Sigmoid colon (tissue), 3 donors: ENCODE results near the gene FHOD3.

Source experiments
- POLR2A ChIP-seq, 2 donors: fragments of 450-650 bp; IDR thresholded peaks; one replicate each; pipeline ENCODE4 v1.6.1; 2016; ENCODE audit warnings: antibody characterized with exemption in 2 of 2, mild to moderate bottlenecking in 2 of 2, moderate library complexity in 2 of 2
- TF ChIP-seq, protein P1 (sequence below), 4 experiments: fragments of 450-650 bp in 3 of 4; fragments of 200-600 bp in 1 of 4; IDR thresholded peaks; one replicate each; pipeline ENCODE4 v1.5.1; 2016 to 2019; ENCODE audit warnings: antibody characterized with exemption in 4 of 4, mild to moderate bottlenecking in 3 of 4, moderate library complexity in 2 of 4

DNA sequence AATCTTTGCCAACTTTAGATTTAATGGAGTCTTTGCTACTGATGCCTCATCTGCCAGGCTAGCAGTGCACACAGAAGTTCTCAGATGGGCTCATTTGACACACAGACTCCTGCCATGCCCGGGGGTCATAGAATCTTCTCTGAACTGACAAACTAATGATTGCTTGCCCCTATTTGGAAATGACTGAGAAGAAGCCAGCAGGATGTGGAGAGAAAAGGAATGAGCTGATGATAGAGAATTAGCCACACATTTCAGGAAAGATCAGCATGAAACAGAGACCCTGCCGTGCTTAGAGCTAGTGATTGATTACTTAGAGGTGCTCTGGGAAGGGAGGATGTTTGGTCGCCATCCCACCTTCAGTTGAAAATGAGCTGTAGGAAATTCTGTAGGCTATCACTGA lies 352.8 kb downstream of the FHOD3 start:
- TF ChIP-seq, protein P1, sequence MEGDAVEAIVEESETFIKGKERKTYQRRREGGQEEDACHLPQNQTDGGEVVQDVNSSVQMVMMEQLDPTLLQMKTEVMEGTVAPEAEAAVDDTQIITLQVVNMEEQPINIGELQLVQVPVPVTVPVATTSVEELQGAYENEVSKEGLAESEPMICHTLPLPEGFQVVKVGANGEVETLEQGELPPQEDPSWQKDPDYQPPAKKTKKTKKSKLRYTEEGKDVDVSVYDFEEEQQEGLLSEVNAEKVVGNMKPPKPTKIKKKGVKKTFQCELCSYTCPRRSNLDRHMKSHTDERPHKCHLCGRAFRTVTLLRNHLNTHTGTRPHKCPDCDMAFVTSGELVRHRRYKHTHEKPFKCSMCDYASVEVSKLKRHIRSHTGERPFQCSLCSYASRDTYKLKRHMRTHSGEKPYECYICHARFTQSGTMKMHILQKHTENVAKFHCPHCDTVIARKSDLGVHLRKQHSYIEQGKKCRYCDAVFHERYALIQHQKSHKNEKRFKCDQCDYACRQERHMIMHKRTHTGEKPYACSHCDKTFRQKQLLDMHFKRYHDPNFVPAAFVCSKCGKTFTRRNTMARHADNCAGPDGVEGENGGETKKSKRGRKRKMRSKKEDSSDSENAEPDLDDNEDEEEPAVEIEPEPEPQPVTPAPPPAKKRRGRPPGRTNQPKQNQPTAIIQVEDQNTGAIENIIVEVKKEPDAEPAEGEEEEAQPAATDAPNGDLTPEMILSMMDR (IDR thresholded peaks at IDR 0.05) = no peak
- TF ChIP-seq POLR2A (IDR thresholded peaks at IDR 0.05) = no peak
